HG03039 (cell line): ENCODE measurements around the gene CIB1.
"Not testable (repeated sequence)": the region's sequence is repeated elsewhere in the genome, so short reads cannot be mapped to it uniquely, and the experiment has no call there.

ENCODE experiments used
- ATAC-seq: cut with Tn5 transposase; IDR thresholded peaks from one replicate; pipeline ENCODE4 v1.9.1; 2021; ENCODE audit warnings: mild to moderate bottlenecking, moderate library complexity; ENCODE audit not compliant: unreplicated experiment

The CIB1 gene

GRCh38 chr15:90233387-90234095, at the start of gene CIB1:
Gene CIB1 (minus strand): TSS chr15:90233941. CDS start chr15:90233885, 56 bp downstream.
- ATAC-seq: peak; percentile 86

GRCh38 chr15:90281637-90282036, 47.9 kb upstream of the CIB1 start:
- not testable (repeated sequence) for ATAC-seq

- not testable (repeated sequence) for ATAC-seq
Measured at GRCh38 chr15:90280743-90281142, 47.0 kb upstream of the CIB1 start.

GRCh38 chr15:90278467-90278866, 44.7 kb upstream of the CIB1 start:
- not testable (repeated sequence) for ATAC-seq

- ATAC-seq: no peak
Measured at GRCh38 chr15:90271459-90272166, 37.9 kb upstream of the CIB1 start.

GRCh38 chr15:90270502-90271150, 36.9 kb upstream of the CIB1 start:
- ATAC-seq: no peak

GRCh38 chr15:90268415-90268814, 34.7 kb upstream of the CIB1 start:
- no peak for ATAC-seq

- no peak for ATAC-seq
Measured at GRCh38 chr15:90266485-90266884, 32.7 kb upstream of the CIB1 start.

GRCh38 chr15:90266061-90266431, 32.3 kb upstream of the CIB1 start:
- peak; percentile 5 for ATAC-seq

GRCh38 chr15:90265271-90266060, 31.7 kb upstream of the CIB1 start, which contains the start of gene NGRN:
Gene NGRN (plus strand): TSS chr15:90265672. CDS start chr15:90265713, 41 bp downstream.
- peak; percentile 89 for ATAC-seq

GRCh38 chr15:90264671-90265070, 30.9 kb upstream of the CIB1 start:
- no peak for ATAC-seq

- ATAC-seq: no peak
Measured at GRCh38 chr15:90262426-90262825, 28.7 kb upstream of the CIB1 start.

- ATAC-seq: no peak
Measured at GRCh38 chr15:90261811-90262210, 28.1 kb upstream of the CIB1 start.

- ATAC-seq: not testable (repeated sequence)
Measured at GRCh38 chr15:90260731-90261130, 27.0 kb upstream of the CIB1 start.

- no peak for ATAC-seq
Measured at GRCh38 chr15:90259524-90259923, 25.8 kb upstream of the CIB1 start.

- no peak for ATAC-seq
Measured at GRCh38 chr15:90257776-90258175, 24.0 kb upstream of the CIB1 start.

- peak; percentile 58 for ATAC-seq
Measured at GRCh38 chr15:90249203-90249863, 15.6 kb upstream of the CIB1 start, which contains the start of gene TTLL13. Gene TTLL13 (plus strand): TSS chr15:90249556. CDS start chr15:90250631, 1,075 bp downstream.

- ATAC-seq: no peak
Measured at GRCh38 chr15:90248789-90249202, 15.1 kb upstream of the CIB1 start.

- no peak for ATAC-seq
Measured at GRCh38 chr15:90243943-90244639, 10.3 kb upstream of the CIB1 start.
